HEK293 (cell line): ENCODE measurements around the gene RBBP8NL.

Source experiments
- CTCF ChIA-PET: fragments of 350-600 bp; formaldehyde crosslinking; extraction: SDS; loops from one replicate; lab custom pipeline; 2021; ENCODE audit warnings: antibody characterized with exemption; lab: Yijun Ruan, JAX
- POLR2A ChIA-PET: fragments of 300-600 bp; formaldehyde crosslinking; extraction: SDS; loops from one replicate; lab custom pipeline; 2020; ENCODE audit warnings: antibody characterized with exemption, inconsistent platforms; lab: Yijun Ruan, JAX
- H3K27ac ChIP-seq: fragments of 200-500 bp; sonication (Bioruptor generic); 2 replicates; pipeline ENCODE4 v1.5.1; 2014; ENCODE audit warnings: low read depth, low read length, control low read depth, inconsistent platforms; ENCODE audit errors: extremely low read depth
- H3K36me3 ChIP-seq, 2 experiments: fragments of 200-500 bp in 1 of 2; sonication (Bioruptor generic) in 1 of 2; 1 replicate in 1 of 2; 2 replicates in 1 of 2; pipeline ENCODE4 v1.5.1; 2014 to 2017; ENCODE audit warnings: inconsistent platforms in 2 of 2, low read length in 2 of 2; ENCODE audit not compliant: control insufficient read depth in 2 of 2, insufficient read depth in 1 of 2
- H3K4me1 ChIP-seq: fragments of 200-500 bp; sonication (Bioruptor generic); 2 replicates; pipeline ENCODE4 v1.5.1; 2014; ENCODE audit warnings: mild to moderate bottlenecking, low read length, inconsistent platforms; ENCODE audit not compliant: control insufficient read depth, insufficient read depth
- H3K4me3 ChIP-seq: 2 replicates; pipeline ENCODE4 v1.5.1; 2011; ENCODE audit warnings: low read depth, mild to moderate bottlenecking, control low read depth, low read length, moderate library complexity
- H3K9me3 ChIP-seq: fragments of 200-500 bp; sonication (Bioruptor generic); 2 replicates; pipeline ENCODE4 v1.5.1; 2014; ENCODE audit warnings: low read depth, low read length, inconsistent platforms; ENCODE audit not compliant: control insufficient read depth, insufficient read depth
- CTCF ChIP-seq: fragments of 450-650 bp; formaldehyde crosslinking; IDR thresholded peaks from 2 replicates; pipeline ENCODE4 v1.5.1; 2016; ENCODE audit warnings: missing biosample characterization, missing genetic modification characterization
- EGR2 ChIP-seq: fragments of 450-650 bp; formaldehyde crosslinking; IDR thresholded peaks from 2 replicates; pipeline ENCODE4 v1.5.1; 2016; ENCODE audit warnings: low read depth, missing biosample characterization, missing genetic modification characterization
- GLIS2 ChIP-seq: fragments of 450-650 bp; formaldehyde crosslinking; IDR thresholded peaks from 2 replicates; pipeline ENCODE4 v1.5.1; 2016; ENCODE audit warnings: missing biosample characterization, missing genetic modification characterization
- PRDM2 ChIP-seq: fragments of 450-650 bp; formaldehyde crosslinking; IDR thresholded peaks from 2 replicates; pipeline ENCODE4 v1.5.1; 2016; ENCODE audit warnings: missing biosample characterization, missing genetic modification characterization, borderline replicate concordance
- ZNF792 ChIP-seq: fragments of 450-650 bp; formaldehyde crosslinking; IDR thresholded peaks from 2 replicates; pipeline ENCODE4 v1.5.1; 2016; ENCODE audit warnings: missing biosample characterization, missing genetic modification characterization
- ZXDB ChIP-seq: fragments of 450-650 bp; formaldehyde crosslinking; IDR thresholded peaks from 2 replicates; pipeline ENCODE4 v1.5.1; 2016; ENCODE audit warnings: missing biosample characterization, missing genetic modification characterization
- TF ChIP-seq, protein P1 (sequence below): fragments of 450-650 bp; formaldehyde crosslinking; IDR thresholded peaks from 2 replicates; pipeline ENCODE4 v1.5.1; 2016; ENCODE audit warnings: missing biosample characterization, missing genetic modification characterization

The RBBP8NL gene

DNA sequence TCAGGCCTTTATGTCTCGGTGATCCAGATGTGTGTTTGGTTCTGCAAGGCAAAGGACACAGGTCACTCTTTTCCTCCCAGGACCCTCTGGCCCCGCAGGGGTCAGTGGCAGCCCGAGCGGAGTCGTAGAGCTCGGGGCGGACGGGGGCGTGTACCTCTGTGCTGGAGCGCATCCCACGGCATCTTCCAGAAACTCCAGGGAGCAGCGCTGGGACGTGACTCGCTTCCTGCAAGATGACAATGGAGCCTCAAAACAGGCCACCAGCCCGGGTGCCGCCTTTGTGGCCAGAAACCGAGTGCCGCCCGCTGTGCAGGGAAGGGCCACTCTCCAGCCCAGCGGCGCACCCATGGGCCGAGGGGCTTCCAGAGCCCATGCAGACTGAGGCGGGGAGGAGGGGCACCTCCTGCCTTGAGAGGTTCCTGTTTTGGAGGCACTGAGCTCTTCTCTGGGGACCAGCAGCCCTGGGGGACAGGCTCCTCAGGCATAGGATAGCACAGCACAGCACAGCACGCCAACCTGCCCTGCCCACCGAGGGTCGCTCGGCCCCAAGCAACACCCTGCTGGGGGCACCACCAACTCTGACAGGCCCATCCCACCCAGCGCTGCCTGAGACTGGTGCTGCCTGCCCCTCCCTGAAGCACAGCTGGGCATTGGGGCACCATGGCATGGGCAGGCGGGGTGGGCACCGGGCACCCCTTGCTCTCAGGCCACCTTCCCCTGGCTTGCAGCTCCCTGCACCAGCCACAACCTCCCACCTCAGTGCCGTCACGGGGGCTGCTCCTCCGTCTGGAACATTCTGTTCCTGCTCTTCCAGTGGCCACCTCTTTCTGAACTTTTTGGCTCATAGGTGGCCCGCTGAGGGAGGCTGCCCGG is 30.7 kb downstream of the RBBP8NL start:
- TF ChIP-seq GLIS2 (tag by site-specific recombination) (0 out of 2 replicates have a peak, but pooled peaks have one; percentile 20), ZNF792 (no peak)
- TF ChIP-seq, protein P1, sequence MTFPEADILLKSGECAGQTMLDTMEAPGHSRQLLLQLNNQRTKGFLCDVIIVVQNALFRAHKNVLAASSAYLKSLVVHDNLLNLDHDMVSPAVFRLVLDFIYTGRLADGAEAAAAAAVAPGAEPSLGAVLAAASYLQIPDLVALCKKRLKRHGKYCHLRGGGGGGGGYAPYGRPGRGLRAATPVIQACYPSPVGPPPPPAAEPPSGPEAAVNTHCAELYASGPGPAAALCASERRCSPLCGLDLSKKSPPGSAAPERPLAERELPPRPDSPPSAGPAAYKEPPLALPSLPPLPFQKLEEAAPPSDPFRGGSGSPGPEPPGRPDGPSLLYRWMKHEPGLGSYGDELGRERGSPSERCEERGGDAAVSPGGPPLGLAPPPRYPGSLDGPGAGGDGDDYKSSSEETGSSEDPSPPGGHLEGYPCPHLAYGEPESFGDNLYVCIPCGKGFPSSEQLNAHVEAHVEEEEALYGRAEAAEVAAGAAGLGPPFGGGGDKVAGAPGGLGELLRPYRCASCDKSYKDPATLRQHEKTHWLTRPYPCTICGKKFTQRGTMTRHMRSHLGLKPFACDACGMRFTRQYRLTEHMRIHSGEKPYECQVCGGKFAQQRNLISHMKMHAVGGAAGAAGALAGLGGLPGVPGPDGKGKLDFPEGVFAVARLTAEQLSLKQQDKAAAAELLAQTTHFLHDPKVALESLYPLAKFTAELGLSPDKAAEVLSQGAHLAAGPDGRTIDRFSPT (tag by site-specific recombination): peak; percentile 78
- H3K36me3 ChIP-seq: peaks cover 0 to 46% of the 10 kb centered on the region in 2 experiments; a peak in 2 of 3 replicates
- CTCF ChIA-PET: no interaction called here
- POLR2A ChIA-PET: no interaction called here
- no peak overlapping the region for H3K27ac ChIP-seq
- no peaks in the 10 kb centered on the region for H3K9me3 ChIP-seq
- H3K4me1 ChIP-seq: no peaks in the 10 kb centered on the region
- no peak overlapping the region for H3K4me3 ChIP-seq

DNA sequence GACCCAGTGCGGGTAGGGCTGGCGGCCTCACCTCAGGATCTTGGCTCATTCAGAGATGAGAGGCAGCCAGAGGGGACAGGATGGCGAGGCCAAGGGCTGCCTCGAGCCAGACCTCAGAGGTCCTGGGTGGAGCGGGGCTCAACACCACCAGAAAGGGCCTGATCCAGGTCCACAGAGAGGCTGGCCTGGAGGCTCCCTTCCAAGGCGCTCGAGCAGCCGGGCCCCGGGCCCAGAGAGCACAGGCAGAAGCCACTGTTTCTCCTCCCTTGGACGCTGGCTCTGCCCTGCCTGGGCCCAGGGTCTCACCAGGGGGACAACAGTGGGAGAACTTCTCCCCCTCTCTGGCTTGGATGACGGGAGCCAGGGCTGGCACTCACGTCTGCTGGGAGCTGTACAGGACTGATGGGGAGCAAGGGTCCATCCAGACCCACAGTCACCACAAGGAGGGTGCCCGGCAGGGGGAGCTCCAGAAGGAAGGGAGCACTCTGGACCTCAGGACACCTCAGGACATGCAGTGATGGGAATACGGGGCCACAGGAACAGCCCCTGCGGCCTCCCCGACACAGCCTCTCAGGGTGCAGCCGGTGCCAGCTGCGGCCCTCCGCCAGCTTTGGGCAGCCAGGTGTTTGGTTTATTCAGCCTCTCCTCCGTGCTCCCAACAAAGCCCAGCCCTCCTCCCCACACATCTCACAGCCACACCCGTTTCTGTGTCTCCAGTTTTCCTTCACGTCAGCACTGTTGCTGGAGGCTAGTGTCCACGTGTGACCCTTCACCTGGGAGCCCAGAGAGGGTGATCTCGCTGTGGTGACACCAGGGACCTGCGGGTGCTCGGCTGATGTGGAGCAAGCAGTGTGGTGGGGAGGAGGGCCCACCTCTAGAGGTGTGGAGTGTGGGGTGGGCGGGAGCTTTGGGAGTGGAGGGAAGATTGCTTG is 31.8 kb downstream of the RBBP8NL start:
- Histone ChIP-seq H3K27ac (no peak overlapping the region), H3K9me3 (no peaks in the 10 kb centered on the region), H3K36me3 (peaks cover 0 to 47% of the 10 kb centered on the region in 2 experiments; a peak in 2 of 3 replicates), H3K4me1 (no peaks in the 10 kb centered on the region), H3K4me3 (no peak overlapping the region)
- CTCF ChIA-PET: interaction anchor here (2.1 kb wide), 1 partner anchor 14 kb away, joined by 5 read pairs; no protein-coding TSS in a partner anchor
- TF ChIP-seq ZXDB (no peak), EGR2 (tag by site-specific recombination) (0 out of 2 replicates have a peak, but pooled peaks have one; percentile 8), PRDM2 (tag by site-specific recombination) (no peak), CTCF (tag by site-specific recombination) (peak; percentile 41; the same call in 1 of the 2 replicates)
- POLR2A ChIA-PET: interaction anchor here (1.2 kb wide), 1 partner anchor 9 kb away, joined by 8 read pairs; the partner anchor contains the start of gene RPS21
